Skeletal muscle cell (primary cell): ENCODE data around the gene ZWILCH.

Source experiments
- DNase-seq: peaks from one replicate; pipeline ENCODE4 v3.0.0-alpha.2; 2010; ENCODE audit warnings: low read depth
- H3K4me3 ChIP-seq: 2 replicates; pipeline ENCODE4 v1.5.1; 2011; ENCODE audit warnings: low read depth, mild to moderate bottlenecking, control low read depth, low read length, moderate library complexity

ZWILCH gene

DNA sequence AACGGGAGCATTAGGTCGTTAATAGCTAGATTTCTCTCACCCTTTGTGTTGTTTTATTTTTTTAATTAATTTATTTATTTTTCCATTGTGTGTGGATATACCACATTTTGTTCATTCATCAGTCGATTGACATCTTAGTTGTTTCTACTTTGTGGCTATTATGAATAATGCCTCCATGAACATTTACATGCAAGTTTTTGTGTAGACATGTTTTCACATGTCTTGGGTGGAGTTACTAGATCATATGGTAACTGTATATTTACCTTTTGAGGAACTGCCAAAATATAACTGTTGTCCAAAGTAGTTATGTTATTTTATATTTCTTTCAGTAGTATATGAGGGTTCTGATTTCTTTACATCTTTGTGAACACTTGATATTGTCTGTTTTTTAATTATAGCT is 18.8 kb downstream of the ZWILCH start:
- no peak for DNase-seq

GRCh38 chr15:66524838-66525237 is 19.7 kb downstream of the ZWILCH start:
- no peak for DNase-seq
- H3K4me3 ChIP-seq, result no peak overlapping the region

More for the DNA sequence above, 18.8 kb downstream of the ZWILCH start:
- no peak overlapping the region for H3K4me3 ChIP-seq

DNA sequence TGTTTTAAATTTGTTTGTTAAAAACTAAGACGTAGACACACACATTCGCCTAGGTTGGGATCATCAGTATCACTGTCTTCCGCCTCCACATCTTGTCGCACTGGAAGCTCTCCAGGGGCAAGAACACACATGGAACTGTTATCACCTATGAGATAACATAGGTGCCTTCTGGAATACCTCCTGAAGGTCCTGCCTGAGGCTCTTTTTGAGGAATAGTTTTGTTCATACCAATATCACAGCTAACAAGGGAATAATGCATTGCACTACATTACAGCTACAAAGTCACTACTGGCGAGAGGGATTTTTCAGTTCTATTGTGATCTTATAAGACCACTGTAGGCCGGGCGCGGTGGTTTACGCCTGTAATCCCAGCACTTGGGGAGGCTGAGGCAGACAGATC is 29.9 kb downstream of the ZWILCH start:
- no peak for DNase-seq
- H3K4me3 ChIP-seq, result no peak overlapping the region

GRCh38 chr15:66542896-66543295 is 37.8 kb downstream of the ZWILCH start:
- no peak for DNase-seq

GRCh38 chr15:66545255-66545654 is 40.1 kb downstream of the ZWILCH start:
- DNase-seq, result no peak
- H3K4me3 ChIP-seq, result no peak overlapping the region

More at GRCh38 chr15:66542896-66543295, 37.8 kb downstream of the ZWILCH start:
- H3K4me3 ChIP-seq, result no peak overlapping the region

GRCh38 chr15:66555685-66556084 is 50.6 kb downstream of the ZWILCH start:
- DNase-seq, result no peak
- H3K4me3 ChIP-seq, result no peak overlapping the region

DNA sequence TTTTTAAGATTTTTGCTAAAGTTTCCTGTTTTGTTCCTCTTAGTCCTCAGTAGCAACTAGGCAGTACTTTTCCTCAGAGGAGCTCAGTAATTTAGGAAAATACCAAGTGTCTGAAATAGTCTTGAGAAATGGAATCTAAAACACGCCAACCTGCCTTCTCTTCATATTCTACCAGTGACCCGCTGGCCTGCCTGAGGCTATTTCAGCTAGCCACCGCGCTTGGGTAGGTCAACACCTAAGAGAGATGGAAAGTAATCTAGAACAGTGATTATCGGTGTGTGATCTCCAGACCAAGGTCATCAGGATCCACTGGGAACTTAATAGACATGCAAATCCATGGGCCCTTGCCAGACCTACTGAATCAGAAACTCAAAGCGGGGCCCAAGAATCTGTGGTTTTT is 53.1 kb downstream of the ZWILCH start:
- DNase-seq, result no peak
- H3K4me3 ChIP-seq, result no peak overlapping the region

DNA sequence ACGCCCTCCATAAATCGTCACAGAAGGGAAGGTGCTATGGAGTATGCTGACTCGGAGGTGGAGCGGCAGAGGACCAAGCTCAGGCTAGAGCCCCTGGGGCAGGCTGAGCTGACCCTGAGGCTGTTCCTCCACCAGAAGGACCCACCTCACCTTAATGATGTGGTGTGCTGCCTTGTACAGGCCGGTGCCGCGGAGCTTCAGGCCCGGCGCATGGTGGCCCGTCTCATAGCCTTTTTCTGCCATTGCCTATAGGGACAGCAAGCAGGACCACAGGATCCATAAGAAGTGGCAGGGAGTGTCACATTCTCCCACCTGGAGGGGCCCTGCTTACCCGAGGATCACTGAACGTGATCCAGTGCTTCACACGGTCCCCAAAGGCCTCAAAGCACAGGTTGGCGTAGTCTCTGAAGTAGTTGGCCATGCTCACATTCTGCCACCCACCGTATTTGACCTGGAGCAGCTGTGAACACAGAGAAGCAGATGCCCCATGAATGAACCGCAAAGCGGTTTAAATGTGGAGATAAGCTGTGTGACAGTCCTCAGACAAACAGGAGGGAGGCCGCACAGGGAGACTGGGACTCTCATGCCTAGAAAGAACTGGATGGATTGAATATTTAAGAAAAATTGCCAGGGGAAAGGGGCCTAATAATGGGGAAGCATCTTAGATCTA is 55.9 kb downstream of the ZWILCH start:
- H3K4me3 ChIP-seq, result no peak overlapping the region
- no peak for DNase-seq

- DNase-seq, result no peak
- no peak overlapping the region for H3K4me3 ChIP-seq
Measured at GRCh38 chr15:66563126-66563525, 58.0 kb downstream of the ZWILCH start.

- no peak overlapping the region for H3K4me3 ChIP-seq
- no peak for DNase-seq
Measured at GRCh38 chr15:66563566-66564110, 58.5 kb downstream of the ZWILCH start.

DNA sequence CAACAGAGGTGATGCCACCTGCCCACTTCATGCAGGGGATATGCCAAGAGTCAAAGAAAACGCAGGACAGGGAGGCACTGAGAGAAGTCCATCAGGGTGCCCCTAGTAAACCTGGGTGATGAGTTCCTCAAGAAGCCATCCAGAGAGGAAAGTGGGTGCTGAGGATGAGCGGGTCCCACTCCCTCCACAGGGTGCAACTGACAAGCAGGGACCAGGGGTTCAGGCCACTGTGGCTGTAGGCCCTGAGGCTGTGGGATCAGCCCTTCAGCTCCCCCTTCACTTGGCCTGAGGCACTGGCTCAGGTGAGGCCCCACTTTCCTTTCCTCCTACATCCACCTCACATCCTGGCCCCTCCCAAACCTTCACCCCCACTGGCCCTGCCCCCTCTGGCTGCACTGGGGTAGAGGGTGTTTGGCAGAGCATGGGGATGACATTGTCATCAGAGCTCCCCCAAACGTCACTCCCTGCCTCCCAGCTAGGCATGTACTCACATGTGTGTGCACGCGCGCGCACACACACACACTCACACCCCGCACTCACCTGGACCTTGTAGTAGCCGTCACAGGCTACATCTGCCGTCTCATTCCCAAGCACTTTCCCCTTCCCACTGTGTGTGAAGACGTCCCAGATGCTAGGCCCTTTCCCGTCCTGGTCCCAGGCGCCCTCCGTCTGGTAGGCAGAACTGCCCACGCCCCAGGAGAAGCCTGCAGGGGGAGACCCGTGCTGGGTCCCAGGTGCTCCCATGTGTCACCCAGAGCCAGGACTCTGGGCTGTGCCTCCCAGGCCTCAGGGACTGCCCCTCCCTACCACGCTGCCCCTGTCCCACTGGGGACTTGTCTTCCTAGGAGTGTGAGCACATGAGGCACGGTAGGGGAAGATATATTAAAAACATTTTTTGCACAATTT is 59.3 kb downstream of the ZWILCH start:
- no peak for DNase-seq
- H3K4me3 ChIP-seq, result no peak overlapping the region

DNA sequence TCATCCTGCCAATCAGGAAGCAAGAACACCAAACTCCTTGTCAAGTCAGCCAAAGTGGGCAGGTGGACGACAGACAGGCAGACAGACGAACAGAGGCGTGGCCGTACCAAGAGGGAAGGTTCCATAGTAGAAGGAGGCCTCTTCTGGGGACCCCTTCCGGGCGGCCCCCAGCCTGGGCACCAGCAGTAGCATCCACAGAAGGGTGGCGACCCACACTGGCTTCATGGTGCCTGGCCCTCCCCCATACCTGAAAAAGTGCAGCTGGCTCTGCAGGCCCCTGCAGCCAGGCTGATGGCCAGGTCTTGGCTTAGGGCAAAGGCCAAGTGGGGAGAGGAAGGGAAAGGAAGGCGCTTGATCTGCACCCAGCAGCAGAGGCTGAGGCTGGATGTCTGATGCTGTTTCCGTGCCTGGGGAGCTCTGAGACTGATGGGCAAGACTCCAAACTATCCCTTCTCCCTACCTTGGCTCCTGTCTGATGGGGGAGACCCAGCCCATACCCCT is 60.1 kb downstream of the ZWILCH start:
- H3K4me3 ChIP-seq, result no peak overlapping the region
- DNase-seq, result no peak

- peak; percentile 33 for DNase-seq
- no peak within 1 kb of the TSS for H3K4me3 ChIP-seq
Measured at GRCh38 chr15:66565741-66566144, 60.6 kb downstream of the ZWILCH start, which contains the start of gene LCTL. Gene LCTL, minus strand, starts transcription at chr15:66565998. Its CDS starts 633 bp downstream, at chr15:66565365.

- DNase-seq, result no peak
- no peak overlapping the region for H3K4me3 ChIP-seq
Measured at GRCh38 chr15:66566963-66567531, 61.9 kb downstream of the ZWILCH start.

DNA sequence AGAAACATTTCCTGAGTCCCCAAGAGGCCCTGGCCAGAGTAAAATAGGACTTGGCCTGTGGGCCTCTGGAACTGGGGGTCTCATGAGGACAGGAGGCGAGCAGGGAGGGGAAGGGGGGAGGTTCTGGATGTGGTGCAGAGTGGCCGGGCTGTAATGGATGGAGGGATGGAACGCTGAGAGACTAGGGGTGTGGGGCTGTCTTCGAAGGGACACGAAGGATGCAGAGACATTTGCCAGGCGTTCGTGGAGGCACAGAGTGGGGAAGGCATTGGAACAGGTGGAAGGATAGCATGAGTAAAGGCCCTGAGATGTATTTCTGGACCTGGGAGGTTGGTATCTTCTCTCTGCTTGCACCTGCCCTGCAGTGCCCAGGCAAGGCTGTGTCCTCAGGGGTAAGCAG is 62.8 kb downstream of the ZWILCH start:
- no peak overlapping the region for H3K4me3 ChIP-seq
- DNase-seq, result no peak

- H3K4me3 ChIP-seq, result no peak overlapping the region
- DNase-seq, result no peak
Measured at GRCh38 chr15:66569461-66570137, 64.5 kb downstream of the ZWILCH start.

GRCh38 chr15:66570327-66570726 is 65.2 kb downstream of the ZWILCH start:
- no peak overlapping the region for H3K4me3 ChIP-seq
- DNase-seq, result no peak

DNA sequence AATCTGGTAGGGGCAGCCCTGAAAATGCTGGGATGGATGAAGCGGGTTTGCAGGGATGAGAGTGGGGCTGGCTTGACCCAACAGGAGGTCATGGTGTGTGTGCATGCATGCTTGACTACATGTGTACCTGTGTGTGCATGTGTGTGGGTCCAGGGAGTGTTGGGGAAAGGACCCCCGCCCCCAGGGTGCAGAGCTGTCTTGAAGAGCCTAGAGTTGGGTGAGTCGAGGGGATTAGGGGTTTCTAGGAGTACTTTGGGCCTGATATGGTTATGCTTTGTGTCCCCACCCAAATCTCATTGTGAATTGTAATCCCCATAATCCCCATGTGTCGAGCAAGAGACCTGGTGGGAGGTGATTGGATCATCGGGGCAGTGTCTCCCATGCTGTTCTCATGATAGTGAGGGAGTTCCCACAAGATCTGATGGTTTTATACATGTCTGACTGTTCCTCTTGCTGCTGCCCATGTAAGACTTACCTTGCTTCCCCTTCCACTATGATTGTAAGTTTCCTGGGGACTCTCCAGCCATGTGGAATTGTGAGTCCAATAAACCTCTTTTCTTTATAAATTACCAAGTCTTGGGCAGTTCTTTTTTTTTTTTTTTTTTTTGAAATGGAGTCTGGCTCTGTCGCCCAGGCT is 65.8 kb downstream of the ZWILCH start:
- H3K4me3 ChIP-seq, result no peak overlapping the region
- no peak for DNase-seq

- DNase-seq, result no peak
- no peak overlapping the region for H3K4me3 ChIP-seq
Measured at GRCh38 chr15:66572146-66572545, 67.0 kb downstream of the ZWILCH start.
